GM18858 (cell line): ENCODE results near the gene PNPLA7.
"Not testable (repeated sequence)": the region's sequence is repeated elsewhere in the genome, so short reads cannot be mapped to it uniquely, and the experiment has no call there.

Source experiments
- ATAC-seq: cut with Tn5 transposase; IDR thresholded peaks from one replicate; pipeline ENCODE4 v1.9.1; 2021; ENCODE audit not compliant: unreplicated experiment

Gene PNPLA7

DNA sequence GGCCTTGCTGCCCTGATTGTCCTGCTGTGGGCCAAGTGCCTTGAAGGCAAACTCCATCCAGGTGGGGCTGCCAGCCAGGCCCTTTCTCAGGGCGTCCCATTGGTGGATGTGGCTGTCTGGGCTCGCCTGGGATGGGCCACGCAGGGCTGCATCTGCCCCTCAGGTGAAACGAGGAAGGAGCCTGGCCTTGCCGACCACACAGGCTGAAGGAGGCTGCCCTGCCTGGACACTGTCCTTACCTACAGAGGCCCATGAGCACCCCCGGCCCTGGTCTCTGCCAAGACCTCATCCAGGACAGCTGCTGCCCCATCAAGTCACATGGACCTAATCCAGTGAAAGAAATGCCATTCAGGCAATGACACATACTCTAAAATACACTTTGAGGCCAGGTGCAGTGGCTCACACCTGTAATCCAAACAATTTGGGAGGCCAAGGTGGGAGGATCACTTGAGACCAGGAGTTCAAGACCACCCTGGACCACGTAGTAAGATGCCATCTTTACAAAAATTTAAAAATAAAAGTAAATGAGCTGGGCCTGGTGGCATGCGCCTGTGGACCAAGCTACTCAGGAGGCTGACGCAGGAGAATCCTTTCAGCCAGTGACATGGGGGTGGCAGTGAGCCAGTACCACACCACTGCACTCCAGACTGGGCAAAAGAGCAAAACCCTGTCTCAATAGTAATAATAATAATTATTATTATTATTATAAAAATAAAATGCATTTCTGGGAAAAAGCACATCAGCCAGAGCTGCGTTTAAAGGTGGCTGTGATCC, 33.9 kb downstream of the PNPLA7 start:
- ATAC-seq, result no peak

DNA sequence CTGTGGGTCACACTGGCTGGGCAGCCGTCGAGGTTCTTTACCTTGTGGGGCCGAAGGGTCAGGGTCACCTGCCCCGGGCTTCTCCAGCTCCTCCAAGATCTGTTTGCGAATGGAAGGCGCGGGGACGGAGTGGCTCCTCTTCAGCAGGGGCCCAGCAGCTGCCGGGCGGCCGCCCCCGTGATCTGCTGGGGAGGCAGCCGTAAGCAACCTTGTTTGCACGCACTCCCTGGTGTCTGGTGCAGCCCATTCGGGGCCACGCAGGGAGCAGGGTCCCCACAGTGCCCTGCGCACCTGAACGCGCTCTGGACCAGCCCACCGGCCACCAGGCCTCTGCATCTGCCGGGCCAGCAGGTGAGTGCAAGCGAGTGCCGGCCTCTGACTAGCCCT, 34.9 kb downstream of the PNPLA7 start:
- no peak for ATAC-seq

DNA sequence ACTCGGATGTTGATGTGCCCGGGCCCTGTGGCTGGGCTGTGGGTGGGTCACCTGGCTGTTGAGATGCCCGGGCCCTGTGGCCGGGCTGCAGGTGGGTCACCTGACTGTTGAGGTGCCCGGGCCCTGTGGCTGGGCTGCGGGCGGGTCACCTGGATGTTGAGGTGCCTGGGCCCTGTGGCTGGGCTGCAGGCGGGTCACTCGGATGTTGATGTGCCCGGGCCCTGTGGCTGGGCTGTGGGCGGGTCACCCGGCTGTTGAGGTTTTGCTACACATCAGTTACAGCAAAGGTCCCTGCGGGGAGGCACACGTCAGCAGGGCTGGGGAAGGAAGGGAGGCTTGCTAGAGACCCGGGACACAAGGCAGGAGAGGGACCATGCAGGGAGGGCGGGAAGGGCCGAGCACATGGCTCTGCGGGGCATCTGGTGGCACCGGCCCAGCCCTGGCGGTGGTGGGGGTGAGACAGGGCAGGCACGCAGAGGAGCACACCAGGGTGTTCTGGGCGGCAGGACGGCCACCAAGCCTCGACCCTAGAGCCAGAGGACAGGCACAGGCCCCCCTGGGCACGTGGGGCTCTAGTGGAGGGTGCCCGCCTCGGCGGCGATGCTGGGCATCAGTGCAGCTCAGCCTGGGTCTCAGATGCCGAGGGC, 35.4 kb downstream of the PNPLA7 start:
- no peak for ATAC-seq

DNA sequence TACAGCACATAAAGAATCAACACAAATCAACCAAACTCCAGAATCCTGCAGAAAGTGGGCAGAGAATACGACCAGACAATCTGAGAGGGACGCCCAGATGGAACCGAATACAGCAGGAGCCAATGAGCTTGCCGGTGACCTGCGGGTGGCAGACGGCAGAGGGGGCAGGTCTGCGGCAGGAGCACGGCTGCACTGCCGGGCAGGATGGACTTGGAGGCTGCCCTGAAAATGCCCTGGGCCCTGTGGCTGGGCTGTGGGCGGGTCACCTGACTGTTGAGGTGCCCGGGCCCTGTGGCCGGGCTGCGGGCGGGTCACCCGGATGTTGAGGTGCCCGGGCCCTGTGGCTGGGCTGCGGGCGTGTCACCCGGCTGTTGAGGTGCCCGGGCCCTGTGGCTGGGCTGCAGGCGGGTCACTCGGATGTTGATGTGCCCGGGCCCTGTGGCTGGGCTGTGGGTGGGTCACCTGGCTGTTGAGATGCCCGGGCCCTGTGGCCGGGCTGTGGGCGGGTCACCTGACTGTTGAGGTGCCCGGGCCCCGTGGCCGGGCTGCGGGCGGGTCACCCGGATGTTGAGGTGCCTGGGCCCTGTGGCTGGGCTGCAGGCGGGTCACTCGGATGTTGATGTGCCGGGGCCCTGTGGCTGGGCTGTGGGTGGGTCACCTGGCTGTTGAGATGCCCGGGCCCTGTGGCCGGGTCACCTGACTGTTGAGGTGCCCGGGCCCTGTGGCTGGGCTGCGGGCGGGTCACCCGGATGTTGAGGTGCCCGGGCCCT, 36.2 kb downstream of the PNPLA7 start:
- not testable (repeated sequence) for ATAC-seq

DNA sequence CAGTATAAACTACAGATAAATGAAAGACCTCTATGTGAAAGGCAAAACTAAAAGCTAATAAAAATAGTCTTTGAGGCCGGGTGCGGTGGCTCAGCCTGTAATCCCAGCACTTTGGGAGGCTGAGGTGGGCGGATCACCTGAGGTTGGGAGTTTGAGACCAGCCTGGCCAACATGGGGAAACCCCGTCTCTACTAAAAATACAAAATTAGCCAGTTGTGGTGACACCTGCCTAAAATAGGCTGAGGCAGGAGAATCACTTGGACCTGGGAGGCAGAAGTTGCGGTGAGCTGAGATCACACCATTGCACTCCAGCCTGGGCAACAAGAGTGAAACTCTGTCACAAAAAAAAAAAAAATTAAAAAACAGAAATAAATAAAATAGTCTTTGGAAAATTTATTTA, 37.1 kb downstream of the PNPLA7 start:
- ATAC-seq, result not testable (repeated sequence)

DNA sequence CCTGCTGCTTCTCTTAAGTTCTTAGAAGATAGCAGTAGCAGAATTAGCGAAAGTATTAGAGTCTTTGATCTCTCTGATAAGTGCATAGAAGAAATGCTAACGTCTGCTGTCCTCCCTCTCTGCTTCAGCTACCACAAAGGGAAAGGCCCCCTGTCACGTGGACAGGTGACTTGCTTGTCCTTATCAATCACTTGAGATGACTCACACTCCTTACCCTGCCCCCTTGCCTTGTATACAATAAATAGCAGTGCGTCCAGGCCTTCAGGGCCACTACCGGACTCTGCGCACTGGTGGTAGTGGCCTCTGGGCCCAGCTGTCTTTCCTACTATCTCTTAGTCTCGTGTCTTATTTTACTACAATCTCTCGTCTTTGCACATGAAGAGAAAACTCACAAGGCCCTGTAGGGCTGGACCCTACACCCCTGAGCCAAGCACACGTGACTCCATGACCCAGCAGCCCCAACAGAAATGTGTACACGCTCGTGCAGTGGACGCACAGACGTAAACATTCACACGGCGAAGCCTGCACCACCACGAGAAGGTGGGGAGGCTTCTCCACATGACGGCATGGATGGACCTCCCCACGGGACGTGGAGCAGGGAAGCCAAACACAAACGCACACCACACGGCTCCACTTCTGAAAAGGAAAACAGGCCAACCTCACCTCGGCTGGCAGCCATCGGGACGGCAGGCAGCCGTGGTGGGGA, 38.3 kb downstream of the PNPLA7 start:
- no peak for ATAC-seq

DNA sequence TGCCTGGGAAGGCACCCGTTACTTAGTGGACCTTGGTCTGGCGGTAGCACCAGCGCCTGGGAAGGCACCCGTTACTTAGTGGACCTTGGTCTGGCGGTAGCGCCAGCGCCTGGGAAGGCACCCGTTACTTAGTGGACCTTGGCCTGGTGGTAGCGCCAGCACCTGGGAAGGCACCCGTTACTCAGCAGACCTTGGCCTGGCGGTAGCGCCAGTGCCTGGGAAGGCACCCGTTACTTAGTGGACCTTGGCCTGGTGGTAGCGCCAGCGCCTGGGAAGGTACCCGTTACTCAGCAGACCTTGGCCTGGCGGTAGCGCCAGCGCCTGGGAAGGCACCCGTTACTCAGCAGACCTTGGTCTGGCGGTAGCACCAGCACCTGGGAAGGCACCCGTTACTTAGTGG, 39.1 kb downstream of the PNPLA7 start:
- not testable (repeated sequence) for ATAC-seq

DNA sequence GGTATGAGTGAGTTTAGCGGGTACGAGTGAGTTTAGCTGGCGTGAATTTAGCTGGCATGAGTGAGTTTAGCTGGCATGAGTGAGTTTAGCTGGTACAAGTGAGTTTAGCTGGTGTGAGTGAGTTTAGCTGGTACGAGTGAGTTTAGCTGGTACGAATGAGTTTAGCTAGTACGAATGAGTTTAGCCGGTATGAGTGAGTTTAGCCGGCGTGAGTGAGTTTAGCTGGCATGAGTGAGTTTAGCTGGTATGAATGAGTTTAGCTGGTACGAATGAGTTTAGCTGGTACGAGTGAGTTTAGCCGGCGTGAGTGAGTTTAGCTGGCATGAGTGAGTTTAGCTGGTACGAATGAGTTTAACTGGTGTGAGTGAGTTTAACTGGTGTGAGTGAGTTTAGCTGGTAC, 41.0 kb downstream of the PNPLA7 start:
- ATAC-seq, result no peak

DNA sequence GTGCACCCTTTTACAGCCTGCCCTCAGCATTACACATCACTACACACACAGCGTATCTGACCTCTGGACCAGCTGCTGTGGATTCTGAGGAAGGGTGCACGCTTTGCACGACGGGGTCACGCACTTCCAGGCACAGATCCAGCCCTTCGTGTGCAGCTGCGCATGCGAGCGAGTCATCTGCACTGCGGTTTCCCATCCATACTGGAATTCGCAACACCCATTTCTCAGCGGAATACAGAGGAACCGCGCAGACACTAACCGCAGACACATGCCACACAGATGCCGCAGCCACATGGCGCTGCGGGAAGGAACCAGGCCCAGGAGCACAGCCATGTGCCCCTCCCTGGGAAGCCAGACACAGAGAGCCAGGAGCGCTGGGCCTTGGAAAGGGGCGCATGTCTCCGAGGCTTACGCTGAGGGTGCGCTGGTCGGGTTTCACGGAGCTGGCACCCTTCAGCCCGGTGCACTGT, 43.5 kb downstream of the PNPLA7 start:
- no peak for ATAC-seq

DNA sequence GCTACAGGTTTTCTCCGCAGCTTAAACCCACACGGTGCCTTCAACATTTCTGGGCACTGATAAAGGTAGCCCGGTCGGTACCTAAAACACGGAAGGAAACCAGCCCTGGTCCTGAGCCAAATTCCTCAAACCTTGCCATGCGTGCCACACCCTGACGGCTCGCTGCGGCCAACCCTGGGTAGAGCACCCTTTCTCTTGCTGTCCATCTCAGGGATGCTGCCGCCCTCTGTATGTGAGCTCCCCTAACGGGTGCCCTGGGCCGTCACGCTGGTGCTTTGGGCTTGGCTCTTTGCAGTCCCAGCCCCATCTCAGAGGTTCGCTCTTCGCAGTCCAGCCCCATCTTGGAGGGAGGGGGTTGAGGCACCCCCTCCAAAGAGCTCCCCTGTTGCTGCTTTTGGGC, 43.9 kb downstream of the PNPLA7 start:
- no peak for ATAC-seq

DNA sequence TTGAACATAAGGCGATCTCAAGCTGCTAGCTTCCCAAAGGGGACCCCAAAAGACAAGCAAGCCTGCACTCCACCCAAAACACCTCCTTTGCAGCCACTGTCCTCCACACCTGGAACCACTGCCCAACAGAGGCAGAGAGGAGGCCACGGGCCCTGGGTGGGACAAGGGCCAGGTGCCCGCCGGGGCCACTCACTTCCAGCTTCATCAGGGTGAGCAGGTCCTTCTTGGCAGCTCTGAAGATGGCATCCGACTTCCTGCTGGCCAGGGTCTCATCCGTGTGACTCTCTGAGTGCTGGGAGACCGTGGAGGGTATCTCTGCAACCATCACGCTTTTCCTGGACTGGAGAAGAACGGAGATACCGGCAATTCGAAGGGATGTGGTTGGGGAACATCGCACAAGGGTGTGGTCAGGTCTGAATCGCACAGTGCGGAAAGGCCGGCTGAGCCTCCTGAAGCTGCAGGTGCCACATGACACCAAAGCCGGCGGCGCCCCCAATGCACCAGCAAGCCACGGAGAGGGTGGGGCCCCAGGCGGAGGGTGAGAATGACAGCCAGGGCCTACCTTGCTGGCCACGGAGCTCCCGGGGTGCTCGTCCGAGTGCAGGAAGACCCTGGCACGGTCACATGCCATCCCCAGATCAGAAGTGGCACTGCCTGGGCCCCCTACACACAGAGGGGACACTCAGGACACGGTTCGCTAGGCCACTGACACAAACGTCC, 44.6 kb downstream of the PNPLA7 start:
- no peak for ATAC-seq

DNA sequence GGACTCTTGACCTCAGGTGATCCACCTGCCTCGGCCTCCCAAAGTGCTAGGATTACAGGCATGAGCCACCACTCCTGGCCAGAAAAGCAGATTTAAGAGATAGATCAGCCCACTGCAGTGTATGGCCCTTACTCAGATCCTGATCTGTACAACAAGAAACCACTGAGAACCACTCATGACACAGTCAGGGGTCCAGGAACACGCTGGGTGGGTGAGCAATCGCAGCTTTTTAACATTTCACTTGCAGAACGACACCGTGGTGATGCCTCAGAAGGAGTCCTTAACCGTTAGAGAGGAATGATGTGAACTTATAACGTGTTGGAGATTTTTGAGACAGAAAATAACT, 45.8 kb downstream of the PNPLA7 start:
- ATAC-seq, result no peak

DNA sequence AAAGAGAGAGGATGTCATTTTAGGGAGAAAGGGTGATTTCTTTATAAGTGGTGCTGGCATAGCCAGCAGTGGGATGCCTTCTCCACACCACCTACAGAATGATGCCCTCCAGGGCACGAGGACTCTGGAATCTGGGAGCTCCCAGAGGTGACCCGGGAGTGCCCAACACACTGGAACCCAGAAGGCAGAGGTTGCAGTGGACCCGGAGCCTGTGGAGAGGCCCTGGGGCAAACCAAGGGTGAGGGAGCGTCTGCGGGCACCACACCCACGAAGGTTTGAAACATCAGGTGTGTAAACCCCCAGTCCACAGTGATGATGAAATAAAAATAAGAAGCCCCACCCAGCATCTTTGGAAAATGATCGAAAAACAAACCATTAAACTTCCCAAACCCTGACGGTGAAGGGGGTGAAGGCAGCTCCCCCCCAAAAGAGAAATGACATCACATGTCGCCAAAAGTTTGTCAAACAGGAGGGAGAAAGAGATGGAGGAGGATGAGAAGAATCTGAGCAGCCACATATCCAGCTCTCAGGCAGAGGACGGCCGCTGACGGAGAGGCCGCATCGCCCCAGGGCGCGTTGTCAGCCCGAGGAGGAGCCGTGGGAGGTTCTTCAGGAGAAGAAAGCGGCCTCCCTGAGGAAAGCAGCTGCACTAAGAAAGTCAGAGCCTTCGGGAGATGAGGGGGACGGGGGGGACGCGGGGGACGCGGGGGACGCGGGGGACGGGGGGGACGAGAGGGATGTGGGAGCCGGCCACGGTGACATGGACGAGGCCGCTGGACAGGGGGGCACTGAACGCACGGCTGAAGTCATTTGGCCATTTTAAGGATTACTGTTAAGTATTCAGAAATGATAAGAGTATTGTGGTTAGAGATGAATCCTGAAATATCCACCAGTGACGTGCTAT, 47.9 kb downstream of the PNPLA7 start:
- no peak for ATAC-seq

DNA sequence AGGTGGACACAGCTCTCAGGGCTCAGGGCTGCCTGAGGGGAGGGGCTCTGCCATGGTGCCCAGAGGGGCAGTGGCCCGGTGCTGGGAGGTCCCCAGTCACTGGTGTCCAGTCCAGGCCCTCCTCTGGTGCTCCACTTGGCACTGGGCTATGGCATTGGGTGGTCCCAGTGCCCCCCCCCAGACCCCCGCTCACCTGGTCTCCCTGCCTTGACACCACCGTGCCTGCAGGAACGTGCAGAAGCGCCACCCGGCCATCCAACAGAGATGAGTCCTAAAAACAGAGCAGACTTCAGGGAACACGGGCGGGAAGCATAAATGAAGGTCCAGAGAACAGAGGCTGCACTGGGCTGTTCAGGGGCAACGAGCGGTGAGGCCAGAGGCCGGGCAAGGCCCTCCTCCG, 48.7 kb downstream of the PNPLA7 start:
- no peak for ATAC-seq

DNA sequence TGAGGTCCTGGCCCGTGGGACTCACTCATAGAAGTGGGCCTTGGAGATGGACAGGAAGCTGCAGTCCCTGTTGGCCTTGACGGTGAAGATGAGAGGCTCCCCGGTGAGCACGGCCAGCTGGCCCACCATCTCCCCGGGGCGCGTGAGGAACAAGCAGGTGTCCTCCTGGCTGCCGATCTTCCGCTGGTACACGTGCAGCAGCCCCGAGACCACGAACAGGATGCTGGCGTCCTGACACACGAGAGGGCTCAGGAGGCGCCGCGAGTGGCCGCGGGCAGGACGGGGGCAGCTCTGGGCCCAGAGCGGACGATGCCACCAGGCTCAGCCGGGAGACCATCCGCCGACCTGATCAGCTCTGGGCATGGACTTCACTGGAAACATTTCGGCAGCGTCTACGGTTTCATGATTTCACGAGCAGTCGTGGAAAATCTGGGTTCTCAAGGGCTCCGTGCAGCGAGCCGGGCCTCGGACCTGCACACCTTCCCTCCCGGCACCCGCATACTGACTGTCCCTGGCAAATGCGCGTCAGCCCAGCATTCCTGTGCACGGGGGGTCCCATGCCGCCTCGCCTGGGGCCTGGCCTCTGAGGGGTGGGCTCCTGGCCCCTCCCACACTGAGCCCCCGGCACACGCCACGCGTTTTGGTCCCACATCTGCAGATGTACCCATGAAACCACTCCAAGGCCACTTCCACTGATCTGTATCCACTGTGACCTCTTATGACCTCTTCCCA, 49.4 kb downstream of the PNPLA7 start:
- no peak for ATAC-seq

DNA sequence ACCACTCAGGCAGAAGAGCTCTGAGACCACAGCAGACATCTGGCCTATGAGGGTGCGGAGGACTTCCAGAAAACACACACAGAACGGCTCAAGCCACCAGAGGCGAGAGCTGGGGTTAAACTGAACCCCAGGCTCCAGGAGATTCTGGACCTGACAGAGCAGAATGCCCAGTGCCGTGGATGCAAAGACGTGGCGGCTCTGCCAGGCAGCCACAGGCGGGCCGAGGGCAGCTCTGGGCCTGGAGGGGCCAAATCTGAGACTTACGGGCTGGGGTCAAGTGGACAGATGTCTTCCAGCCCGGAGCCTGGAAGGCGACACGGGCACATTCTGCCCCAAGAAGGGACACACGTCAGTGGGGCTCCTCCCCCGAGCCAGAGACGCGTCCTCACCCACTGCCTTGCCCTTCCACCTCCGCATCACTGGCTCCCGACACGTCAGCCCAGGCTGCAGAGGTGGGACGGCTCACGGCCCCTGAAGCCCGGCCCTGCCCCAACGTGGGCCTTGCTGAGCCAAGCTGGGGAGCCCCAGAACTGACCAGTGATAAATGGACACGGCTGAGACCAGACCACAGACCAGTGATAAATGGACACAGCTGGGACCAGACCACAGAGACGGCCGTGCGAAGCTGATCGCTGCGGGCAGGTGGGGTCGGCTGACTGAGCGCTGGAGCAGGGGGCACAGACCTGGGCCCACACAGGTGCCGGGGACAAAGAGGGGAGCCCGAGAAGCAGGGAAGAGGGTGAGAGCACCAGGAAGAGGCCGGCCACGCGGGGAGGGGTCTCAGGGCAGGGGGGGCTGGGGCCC, 50.1 kb downstream of the PNPLA7 start:
- ATAC-seq, result no peak

DNA sequence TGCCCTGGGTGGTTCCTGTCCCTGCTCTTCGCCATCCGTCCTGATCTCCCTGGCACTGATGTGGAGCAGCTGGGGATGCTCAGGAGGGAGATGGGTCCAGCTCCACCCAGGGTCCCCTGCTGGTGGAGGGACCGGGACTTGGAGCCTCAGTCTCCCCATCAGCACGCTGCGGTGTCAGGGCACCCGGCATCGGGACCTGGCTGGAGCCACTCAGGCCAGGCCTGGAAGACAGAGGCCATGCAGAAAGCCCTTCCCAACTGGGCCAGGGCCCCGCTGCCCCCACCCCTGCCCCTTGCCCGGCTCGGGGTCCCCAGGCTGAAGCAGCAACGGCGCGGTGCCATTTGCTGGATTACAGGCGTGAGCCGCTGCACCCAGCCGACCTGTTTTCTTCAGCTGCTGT, 50.8 kb downstream of the PNPLA7 start:
- ATAC-seq, result no peak

DNA sequence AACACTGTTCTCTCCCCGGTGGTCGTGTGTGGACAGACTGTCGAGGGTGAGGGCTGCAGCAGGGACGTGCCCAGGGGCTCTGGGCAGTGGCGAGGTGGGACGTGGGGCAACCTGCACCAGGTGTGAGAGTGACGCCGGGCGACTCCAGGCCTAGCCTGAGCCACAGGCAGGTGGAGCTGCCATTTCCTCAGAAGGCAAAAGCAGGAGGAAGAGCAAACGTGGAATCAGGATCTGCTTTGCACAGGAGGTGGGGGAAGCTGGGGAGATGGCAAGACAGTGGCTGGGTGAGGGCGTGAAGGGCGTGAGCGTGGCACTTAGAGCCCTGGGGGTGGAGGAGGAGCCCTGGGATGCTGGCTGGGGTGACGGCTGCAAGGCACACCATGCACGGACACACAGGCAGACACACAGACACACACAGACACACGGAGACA, 51.5 kb downstream of the PNPLA7 start:
- ATAC-seq, result no peak
